ENCODE measurements around the gene TIMM8B. TPM values are rescaled to one million over a fixed set of nuclear protein-coding genes. Genes with fewer than 3 reads are reported as not detected.

Gene TIMM8B
- polyA plus RNA-seq, 3 donors = 27.9 to 160 (median 143) TPM

GRCh38 chr11:112037527-112037926 lies 49.0 kb downstream of the TIMM8B start:
- Mint-ChIP-seq H3K9me3 (no peaks in the 10 kb centered on the region), H3K36me3 (peaks cover 60 to 86% of the 10 kb centered on the region in 2 donors), H3K4me3 (no peak overlapping the region), H3K27ac (no peak overlapping the region), H3K27me3 (ENCODE audit: low read depth in 3 of 3) (no peaks in the 10 kb centered on the region), H3K4me1 (no peaks in the 10 kb centered on the region)
- no peak overlapping the region for H3K27ac ChIP-seq (ENCODE audit: low read depth in 1 of 2, low read length in 2 of 2)
- no peak overlapping the region for H3K4me2 ChIP-seq (replicated peaks; ENCODE audit: extremely low read depth, low read length, poor library complexity, severe bottlenecking)
- H3K79me2 ChIP-seq (ENCODE audit: insufficient read depth, low read length) = no peaks in the 10 kb centered on the region
- intact Hi-C loops (cut with micrococcal nuclease) = no loop called here
- H3K9ac ChIP-seq (ENCODE audit: insufficient read depth, low read length, poor library complexity, severe bottlenecking) = no peak overlapping the region
- no peak for DNase-seq
- H4K20me1 ChIP-seq (ENCODE audit: insufficient read depth, low read length) = no peaks in the 10 kb centered on the region
- H3K36me3 ChIP-seq (replicated peaks in 1 of 2; ENCODE audit: control insufficient read depth in 1 of 2, insufficient read depth in 2 of 2, low read length in 2 of 2) = peaks cover 60 to 77% of the 10 kb centered on the region in 2 donors
- no peak for TF ChIP-seq CTCF (IDR thresholded peaks at IDR 0.05)
- H3K27me3 ChIP-seq (ENCODE audit: control insufficient read depth in 2 of 2, insufficient read depth in 2 of 2, low read length in 2 of 2) = no peaks in the 10 kb centered on the region
- H3K4me3 ChIP-seq (replicated peaks in 1 of 3; ENCODE audit: low read depth in 2 of 3, low read length in 3 of 3) = no peak overlapping the region
- H3K4me1 ChIP-seq (ENCODE audit: control insufficient read depth in 1 of 2, insufficient read depth in 2 of 2, low read length in 2 of 2) = no peaks in the 10 kb centered on the region
- no peak overlapping the region for H2AFZ ChIP-seq (ENCODE audit: insufficient read depth, low read depth, low read length, poor library complexity, severe bottlenecking)
- H3K9me3 ChIP-seq (replicated peaks in 1 of 2; ENCODE audit: control insufficient read depth in 1 of 2, insufficient read depth in 1 of 2, low read length in 2 of 2) = no peaks in the 10 kb centered on the region

Small RNA genes lying within 50 kb of the gene (small RNA-seq; reads per million reads assigned to genes)
- not detected for gene AP000907.3 (ENCODE audit: insufficient read length, low read depth)

Other genes with a start within 250 kb of the TIMM8B start
- gene ALG9, start 215.2 kb downstream of the TIMM8B start, polyA plus RNA-seq = 1 to 10 TPM; 7.4 to 7.9 (median 7.8) TPM
- gene FDXACB1, start 207.6 kb downstream of the TIMM8B start, polyA plus RNA-seq = 1 to 10 TPM; 1.9 to 2.3 (median 2.0) TPM
- 1 to 10 TPM; 3.6 to 5.3 (median 5.0) TPM for gene CFAP68, start 207.2 kb downstream of the TIMM8B start, polyA plus RNA-seq
- not detected for gene CRYAB, start 175.0 kb downstream of the TIMM8B start, polyA plus RNA-seq
- not detected for gene HSPB2, start 174.0 kb downstream of the TIMM8B start, polyA plus RNA-seq
- gene C11orf52, start 167.8 kb downstream of the TIMM8B start, polyA plus RNA-seq = not detected
- under 1 TPM in 2 of 3 donors, not detected in 1; 0.07 to 0.17 TPM for gene DIXDC1, start 149.4 kb downstream of the TIMM8B start, polyA plus RNA-seq
- 10 to 100 TPM in 2 of 3 donors, 1 to 10 TPM in 1; 5.8 to 14.6 (median 11.5) TPM for gene DLAT, start 61.3 kb downstream of the TIMM8B start, polyA plus RNA-seq
- not detected for gene PIH1D2, start 12.7 kb downstream of the TIMM8B start, polyA plus RNA-seq
- 1 to 10 TPM; 5.3 to 9.4 (median 7.7) TPM for gene NKAPD1, start 12.5 kb downstream of the TIMM8B start, polyA plus RNA-seq
- gene SDHD, start 117 bp upstream of the TIMM8B start, polyA plus RNA-seq = 100 to 1,000 TPM in 2 of 3 donors, 10 to 100 TPM in 1; 60.4 to 270 (median 270) TPM
- gene IL18, start 77.3 kb upstream of the TIMM8B start, polyA plus RNA-seq = 10 to 100 TPM; 11.7 to 16.2 (median 16.1) TPM
- gene TEX12, start 80.6 kb upstream of the TIMM8B start, polyA plus RNA-seq = under 1 TPM in 1 of 3 donors, not detected in 2; 0.43 TPM
- 1 to 10 TPM in 1 of 3 donors, under 1 TPM in 1, not detected in 1; 0.20 to 1.9 TPM for gene BCO2, start 88.8 kb upstream of the TIMM8B start, polyA plus RNA-seq
- gene PTS, start 139.7 kb upstream of the TIMM8B start, polyA plus RNA-seq = 10 to 100 TPM; 11.8 to 25.0 (median 14.0) TPM
- gene PLET1, start 174.1 kb upstream of the TIMM8B start, polyA plus RNA-seq = not detected

All from CD14-positive monocyte (primary cell).